CD4-positive, alpha-beta memory T cell (primary cell): ENCODE results near the gene ZNF629. TPM values are rescaled to one million over a fixed set of nuclear protein-coding genes. Genes with fewer than 3 reads are reported as not detected.
"Not testable (repeated sequence)": the region's sequence is repeated elsewhere in the genome, so short reads cannot be mapped to it uniquely, and the experiment has no call there.

Experiments
- CTCF ChIA-PET: fragments of 350-600 bp; sonication (Branson Sonifier 250); formaldehyde crosslinking; loops from one replicate; lab custom pipeline; 2021; ENCODE audit warnings: inconsistent platforms; ENCODE audit not compliant: partially characterized antibody; lab: Charles Lee
- POLR2A ChIA-PET: fragments of 350-600 bp; sonication (Branson Sonifier 250); formaldehyde crosslinking; loops from one replicate; lab custom pipeline; 2021; ENCODE audit not compliant: partially characterized antibody; lab: Charles Lee
- DNase-seq, 5 donors: peaks; one replicate each; pipeline versions ENCODE4 v3.0.0 to v3.0.0-alpha.2; 2020 to 2022; ENCODE audit warnings: mixed read lengths in 1 of 5
- H3K27ac ChIP-seq: one replicate; pipeline ENCODE4 v1.7.0; 2013; ENCODE audit warnings: low read depth, low read length
- H3K27me3 ChIP-seq: 2 replicates; pipeline ENCODE4 v1.7.0; 2013; ENCODE audit warnings: mild to moderate bottlenecking, low read length, moderate library complexity; ENCODE audit not compliant: insufficient read depth
- H3K36me3 ChIP-seq: 2 replicates; pipeline ENCODE4 v1.7.0; 2013; ENCODE audit warnings: mild to moderate bottlenecking, low read length, moderate library complexity; ENCODE audit not compliant: insufficient read depth
- H3K4me1 ChIP-seq: 2 replicates; pipeline ENCODE4 v1.7.0; 2013; ENCODE audit warnings: mild to moderate bottlenecking, low read length, moderate library complexity; ENCODE audit not compliant: insufficient read depth
- H3K4me3 ChIP-seq, 2 donors: one replicate each; pipeline ENCODE4 v1.7.0; 2013; ENCODE audit warnings: low read length in 2 of 2, mild to moderate bottlenecking in 1 of 2
- H3K9me3 ChIP-seq, 2 donors: one replicate each; pipeline ENCODE4 v1.7.0; 2013; ENCODE audit warnings: low read length in 2 of 2, control low read depth in 1 of 2; ENCODE audit not compliant: control insufficient read depth in 1 of 2
- H3K27ac Mint-ChIP-seq, 7 donors: one replicate each; pipeline ENCODE4 v1.8.0; 2020 to 2021; ENCODE audit warnings: mixed read lengths in 7 of 7, mild to moderate bottlenecking in 6 of 7, inconsistent platforms in 3 of 7, moderate library complexity in 3 of 7
- H3K27me3 Mint-ChIP-seq, 2 donors: one replicate each; pipeline ENCODE4 v1.8.0; 2020 to 2021; ENCODE audit warnings: mixed read lengths in 2 of 2
- H3K36me3 Mint-ChIP-seq, 2 donors: one replicate each; pipeline ENCODE4 v1.8.0; 2020 to 2021; ENCODE audit warnings: mixed read lengths in 2 of 2, inconsistent platforms in 1 of 2, mild to moderate bottlenecking in 1 of 2
- H3K4me1 Mint-ChIP-seq, 4 donors: one replicate each; pipeline ENCODE4 v1.8.0; 2020 to 2021; ENCODE audit warnings: mixed read lengths in 4 of 4, mild to moderate bottlenecking in 1 of 4
- H3K4me3 Mint-ChIP-seq, 8 donors: one replicate each; pipeline ENCODE4 v1.8.0; 2020 to 2021; ENCODE audit warnings: mixed read lengths in 8 of 8, mild to moderate bottlenecking in 7 of 8, moderate library complexity in 6 of 8, inconsistent platforms in 3 of 8
- H3K9me3 Mint-ChIP-seq, 8 donors: one replicate each; pipeline ENCODE4 v1.8.0; 2020 to 2021; ENCODE audit warnings: mixed read lengths in 8 of 8, mild to moderate bottlenecking in 5 of 8, inconsistent platforms in 3 of 8, moderate library complexity in 1 of 8
- intact Hi-C: fragments of 100-400 bp; cut with micrococcal nuclease; formaldehyde crosslinking; loops from one replicate; pipeline ENCODE4 v1.15.1; 2023
- polyA plus RNA-seq, 2 donors: library from polyadenylated mRNA; unstranded; fragments of 300-500 nt; fragmentation: Illumina TruSeq; gene quantifications; one replicate each; pipeline ENCODE4 v1.2.3, GENCODE V29; 2021
- total RNA-seq, 2 experiments: library from RNA; stranded (reverse); gene quantifications; one replicate each; pipeline ENCODE4 v1.2.3, GENCODE V29; 2021

Gene ZNF629
- total and polyA plus RNA-seq, 4 experiments from 2014 or later: 0.07 to 5.4 (median 2.8) TPM

GRCh38 chr16:30820952-30821421 is 34.0 kb upstream of the ZNF629 start:
- H3K27me3 ChIP-seq: no peaks in the 10 kb centered on the region
- intact Hi-C loops: no loop called here
- H3K36me3 Mint-ChIP-seq: no peaks in the 10 kb centered on the region
- no peak overlapping the region for H3K4me3 Mint-ChIP-seq
- no peak overlapping the region for H3K27ac Mint-ChIP-seq
- no peaks in the 10 kb centered on the region for H3K4me1 Mint-ChIP-seq
- H3K4me1 ChIP-seq: no peaks in the 10 kb centered on the region
- H3K4me3 ChIP-seq: no peak overlapping the region
- ChIA-PET CTCF (no interaction called here), POLR2A (no interaction called here)
- peaks cover 2% of the 10 kb centered on the region in 2 donors for H3K27me3 Mint-ChIP-seq
- no peaks in the 10 kb centered on the region for H3K9me3 ChIP-seq
- no peak overlapping the region for H3K27ac ChIP-seq
- no peaks in the 10 kb centered on the region for H3K36me3 ChIP-seq
- H3K9me3 Mint-ChIP-seq: no peaks in the 10 kb centered on the region
- no peak for DNase-seq

DNA sequence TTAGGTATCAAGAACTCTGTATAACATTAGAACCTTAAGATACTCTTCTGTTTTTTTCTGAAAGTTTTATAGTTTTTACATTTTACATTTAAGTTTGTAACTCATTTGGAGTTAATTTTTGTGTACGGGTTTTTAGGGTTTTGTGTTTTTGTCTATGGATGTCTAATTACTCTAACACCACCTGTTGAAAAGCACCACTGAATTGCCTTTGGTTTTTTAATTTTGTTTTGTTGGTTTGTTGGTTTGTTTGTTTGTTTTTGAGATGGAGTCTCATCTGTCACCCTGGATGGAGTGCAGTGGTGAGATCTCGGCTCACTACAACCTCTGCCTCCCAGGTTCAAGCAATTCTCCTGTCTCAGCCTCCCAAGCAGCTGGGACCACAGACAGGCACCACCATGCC is 29.8 kb upstream of the ZNF629 start:
- Mint-ChIP-seq H3K27ac (no peak overlapping the region), H3K4me3 (peak overlapping the region in 1 of 8 donors; percentile 28), H3K9me3 (no peaks in the 10 kb centered on the region), H3K4me1 (peaks cover 7 to 17% (median 11%) of the 10 kb centered on the region in 4 donors), H3K36me3 (no peaks in the 10 kb centered on the region), H3K27me3 (no peaks in the 10 kb centered on the region)
- no peak overlapping the region for H3K4me3 ChIP-seq
- no peaks in the 10 kb centered on the region for H3K9me3 ChIP-seq
- H3K4me1 ChIP-seq: peaks cover 13% of the 10 kb centered on the region
- ChIA-PET POLR2A (no interaction called here), CTCF (interaction anchor here (1.4 kb wide), 1 partner anchor 11 kb away, joined by 3 read pairs; no protein-coding TSS in a partner anchor)
- H3K27ac ChIP-seq: no peak overlapping the region
- DNase-seq: no peak
- intact Hi-C loops: no loop called here
- H3K36me3 ChIP-seq: no peaks in the 10 kb centered on the region
- no peaks in the 10 kb centered on the region for H3K27me3 ChIP-seq

DNA sequence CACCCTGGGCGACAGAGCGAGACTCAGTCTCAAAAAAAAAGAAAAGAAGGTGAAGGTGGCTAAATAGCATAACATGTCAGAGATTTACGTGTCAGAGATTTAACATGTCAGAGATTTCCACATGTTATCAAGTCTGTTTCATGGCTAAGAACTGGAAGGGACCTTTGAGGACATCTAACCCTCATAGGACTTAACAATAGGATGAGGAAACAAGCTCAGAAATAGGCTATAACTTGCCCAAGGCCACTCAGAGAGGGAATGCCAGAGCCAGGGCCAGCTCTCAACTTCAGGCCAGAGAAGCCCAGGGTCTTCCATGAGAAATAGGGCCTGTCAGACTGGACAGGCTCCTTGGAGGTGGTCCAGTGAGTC is 26.8 kb upstream of the ZNF629 start:
- POLR2A ChIA-PET: interaction anchor here (0.7 to 4.2 kb wide), 17 partner anchors 8 to 693 kb away, joined by 3 to 30 read pairs (median 4); partner anchors contain the start of genes FUS, PHKG2, PRR14 and ZNF629
- intact Hi-C loops: loop anchor here (1.0 to 5.0 kb wide), 8 partner anchors 9 to 157 kb away; partner anchors contain the start of genes CFAP119, FBRS, PHKG2 and RNF40
- Mint-ChIP-seq H3K27ac (peak overlapping the region; percentile 81 to 91 (median 90)), H3K4me1 (peaks cover 8 to 17% (median 12%) of the 10 kb centered on the region in 4 donors), H3K36me3 (no peaks in the 10 kb centered on the region), H3K27me3 (no peaks in the 10 kb centered on the region), H3K9me3 (no peaks in the 10 kb centered on the region), H3K4me3 (peak overlapping the region; percentile 88 to 93 (median 89))
- H3K9me3 ChIP-seq: no peaks in the 10 kb centered on the region
- H3K4me3 ChIP-seq: peak overlapping the region; percentile 61 to 64
- DNase-seq: no peak
- peaks cover 13% of the 10 kb centered on the region for H3K4me1 ChIP-seq
- CTCF ChIA-PET: interaction anchor here (0.7 to 2.8 kb wide), 16 partner anchors 8 to 128 kb away, joined by 3 to 42 read pairs (median 4); partner anchors contain the start of genes PHKG2 and ZNF629
- H3K36me3 ChIP-seq: no peaks in the 10 kb centered on the region
- H3K27ac ChIP-seq: peak overlapping the region; percentile 57
- no peaks in the 10 kb centered on the region for H3K27me3 ChIP-seq

- DNase-seq, H3K9me3 Mint-ChIP-seq, H3K4me3 Mint-ChIP-seq, H3K27ac Mint-ChIP-seq, H3K4me3 ChIP-seq, H3K27ac ChIP-seq, POLR2A ChIA-PET, H3K36me3 Mint-ChIP-seq, H3K36me3 ChIP-seq, H3K27me3 ChIP-seq, H3K9me3 ChIP-seq, H3K27me3 Mint-ChIP-seq: not testable (repeated sequence)
- peaks cover 15 to 30% (median 23%) of the 10 kb centered on the region in 4 donors for H3K4me1 Mint-ChIP-seq
- intact Hi-C loops: loop anchor here (5.0 kb wide), 2 partner anchors 62 to 152 kb away; partner anchors contain the start of genes FBRS and PHKG2
- peaks cover 28% of the 10 kb centered on the region for H3K4me1 ChIP-seq
- CTCF ChIA-PET: interaction anchor here (0.7 kb wide), 1 partner anchor 1962 kb away, joined by 3 read pairs; no protein-coding TSS in a partner anchor
Measured at GRCh38 chr16:30809675-30810074, 22.7 kb upstream of the ZNF629 start.

- H3K4me1 ChIP-seq: peaks cover 24% of the 10 kb centered on the region
Measured at GRCh38 chr16:30808890-30809426, 22.0 kb upstream of the ZNF629 start.

GRCh38 chr16:30808146-30808545 is 21.1 kb upstream of the ZNF629 start:
- no peaks in the 10 kb centered on the region for H3K27me3 ChIP-seq
- intact Hi-C loops: no loop called here
- ChIA-PET CTCF (interaction anchor here (0.6 to 1.6 kb wide), 3 partner anchors 20 to 83 kb away, joined by 3 to 6 read pairs (median 4); no protein-coding TSS in a partner anchor), POLR2A (interaction anchor here (0.6 to 1.3 kb wide), 2 partner anchors 64 to 67 kb away, joined by 3 to 4 read pairs; no protein-coding TSS in a partner anchor)
- H3K4me1 ChIP-seq: peaks cover 19% of the 10 kb centered on the region
- H3K9me3 Mint-ChIP-seq: no peaks in the 10 kb centered on the region
- no peaks in the 10 kb centered on the region for H3K27me3 Mint-ChIP-seq
- H3K27ac ChIP-seq: no peak overlapping the region
- H3K9me3 ChIP-seq: no peaks in the 10 kb centered on the region
- no peak overlapping the region for H3K27ac Mint-ChIP-seq
- no peak overlapping the region for H3K4me3 ChIP-seq
- H3K4me3 Mint-ChIP-seq: peak overlapping the region in 1 of 8 donors; percentile 17
- no peak for DNase-seq
- H3K36me3 Mint-ChIP-seq: no peaks in the 10 kb centered on the region
- no peaks in the 10 kb centered on the region for H3K36me3 ChIP-seq
- peaks cover 11 to 22% (median 14%) of the 10 kb centered on the region in 4 donors for H3K4me1 Mint-ChIP-seq

More at GRCh38 chr16:30808890-30809426, 22.0 kb upstream of the ZNF629 start:
- H3K36me3 Mint-ChIP-seq, DNase-seq, CTCF ChIA-PET, intact Hi-C loops, H3K9me3 ChIP-seq, H3K36me3 ChIP-seq, H3K27me3 ChIP-seq, H3K4me3 ChIP-seq, H3K27ac ChIP-seq, H3K4me3 Mint-ChIP-seq, H3K9me3 Mint-ChIP-seq, H3K27me3 Mint-ChIP-seq: not testable (repeated sequence)
- Mint-ChIP-seq H3K27ac (peak overlapping the region in 1 of 7 donors; percentile 68), H3K4me1 (peaks cover 13 to 25% (median 18%) of the 10 kb centered on the region in 4 donors)
- POLR2A ChIA-PET: interaction anchor here (1.3 kb wide), 1 partner anchor 66 kb away, joined by 3 read pairs; no protein-coding TSS in a partner anchor
